ENCODE results near the gene PPP1R7. TPM values are rescaled to one million over a fixed set of nuclear protein-coding genes. Genes with fewer than 3 reads are reported as not detected.

PPP1R7 gene
- total and polyA plus RNA-seq, 9 of the 15 experiments (the other 6 are each of a cell fraction or from before 2014, with no cell fraction given) = 37.5 to 75.0 (median 50.5) TPM

DNA sequence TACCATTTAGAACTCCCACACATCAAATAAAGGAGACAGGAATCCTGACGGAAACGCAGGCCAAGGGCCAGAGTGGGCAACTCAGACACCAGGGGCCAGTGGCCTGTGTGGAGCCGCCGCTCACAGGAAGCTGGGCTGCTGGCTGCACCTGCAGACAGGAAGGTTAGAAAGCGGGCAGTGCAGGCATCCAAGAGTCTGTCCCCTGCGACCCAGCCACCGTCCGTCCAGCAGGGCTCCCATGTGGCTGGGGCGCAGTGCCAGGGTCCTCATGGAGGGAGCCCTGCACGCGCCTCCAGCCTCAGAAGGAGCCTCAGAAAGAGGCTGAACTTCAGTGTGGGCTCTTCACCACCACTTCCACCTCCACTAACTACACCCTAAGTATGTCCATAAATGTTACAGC, 35.7 kb downstream of the PPP1R7 start:
- in situ Hi-C loops (cut with MboI) = no loop called here
- POLR2A ChIA-PET = no interaction called here

More for the DNA sequence above, 35.7 kb downstream of the PPP1R7 start:
- no peak overlapping the region for H3K9ac ChIP-seq (ENCODE audit: insufficient read depth in 1 of 2, low read depth in 2 of 2, low read length in 2 of 2)
- CTCF ChIA-PET (ENCODE audit: low intra/inter-chr PET ratio) = no interaction called here
- DNase-seq (ENCODE audit: extremely low read depth in 1 of 4, low spot score in 3 of 4) = no peak
- no peak overlapping the region for H3K4me3 ChIP-seq
- H3K79me2 ChIP-seq (ENCODE audit: control insufficient read depth, insufficient read depth, low read length) = no peaks in the 10 kb centered on the region
- intact Hi-C loops (cut with micrococcal nuclease) = no loop called here
- no peaks in the 10 kb centered on the region for H3K9me1 ChIP-seq (ENCODE audit: control insufficient read depth, insufficient read depth, low read length)
- WGBS (ENCODE audit: insufficient coverage, low coverage, missing lambda C conversion rate) = 65% methylated on average over 8 of the region's 11 CpGs
- H3K9me3 ChIP-seq (replicated peaks; ENCODE audit: control insufficient read depth, insufficient read depth, low read depth, low read length) = no peaks in the 10 kb centered on the region
- H2AFZ ChIP-seq (ENCODE audit: low read depth, low read length) = no peak overlapping the region
- H3K4me1 ChIP-seq (replicated peaks in 1 of 2; ENCODE audit: control insufficient read depth in 2 of 2, insufficient read depth in 2 of 2, low read length in 2 of 2) = peaks cover 0 to 28% of the 10 kb centered on the region in 2 experiments; a peak in 2 of 5 replicates
- TF ChIP-seq CBX2 (IDR thresholded peaks at IDR 0.05; ENCODE audit: insufficient read depth, low read length, poor library complexity, severe bottlenecking) (no peak), CREBBP (IDR thresholded peaks at IDR 0.05; ENCODE audit: low read depth, low read length) (no peak), ZNF507 (tag; conservative IDR thresholded peaks at IDR 0.05) (no peak), TAF1 (IDR thresholded peaks at IDR 0.05; ENCODE audit: control insufficient read depth, extremely low read depth, insufficient read depth, low read length, severe bottlenecking) (no peak), ZSCAN32 (CRISPR knock-in tag; IDR thresholded peaks at IDR 0.05) (no peak), CREB3L1 (IDR thresholded peaks at IDR 0.05; ENCODE audit: borderline replicate concordance, low read depth) (no peak), MLX (CRISPR knock-in tag; conservative IDR thresholded peaks at IDR 0.05) (no peak), KLF10 (CRISPR knock-in tag; IDR thresholded peaks at IDR 0.05) (no peak), SMAD4 (CRISPR knock-in tag; conservative IDR thresholded peaks at IDR 0.05) (no peak)
- TF ChIP-seq, protein P1, sequence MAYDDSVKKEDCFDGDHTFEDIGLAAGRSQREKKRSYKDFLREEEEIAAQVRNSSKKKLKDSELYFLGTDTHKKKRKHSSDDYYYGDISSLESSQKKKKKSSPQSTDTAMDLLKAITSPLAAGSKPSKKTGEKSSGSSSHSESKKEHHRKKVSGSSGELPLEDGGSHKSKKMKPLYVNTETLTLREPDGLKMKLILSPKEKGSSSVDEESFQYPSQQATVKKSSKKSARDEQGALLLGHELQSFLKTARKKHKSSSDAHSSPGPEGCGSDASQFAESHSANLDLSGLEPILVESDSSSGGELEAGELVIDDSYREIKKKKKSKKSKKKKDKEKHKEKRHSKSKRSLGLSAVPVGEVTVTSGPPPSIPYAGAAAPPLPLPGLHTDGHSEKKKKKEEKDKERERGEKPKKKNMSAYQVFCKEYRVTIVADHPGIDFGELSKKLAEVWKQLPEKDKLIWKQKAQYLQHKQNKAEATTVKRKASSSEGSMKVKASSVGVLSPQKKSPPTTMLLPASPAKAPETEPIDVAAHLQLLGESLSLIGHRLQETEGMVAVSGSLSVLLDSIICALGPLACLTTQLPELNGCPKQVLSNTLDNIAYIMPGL (CRISPR knock-in tag; IDR thresholded peaks at IDR 0.05) = no peak
- no peak overlapping the region for H3K27ac ChIP-seq (ENCODE audit: extremely low read depth, low read depth, low read length)
- no peaks in the 10 kb centered on the region for H4K20me1 ChIP-seq (replicated peaks; ENCODE audit: control insufficient read depth, insufficient read depth, low read length)
- no TSS peak for BruUV-seq (replicated peaks)
- H3K27me3 ChIP-seq (ENCODE audit: control insufficient read depth in 2 of 2, insufficient read depth in 2 of 2, low read length in 2 of 2) = no peaks in the 10 kb centered on the region; a peak in 2 of 5 replicates
- no peak overlapping the region for H3K4me2 ChIP-seq (ENCODE audit: insufficient read depth, low read length)
- ATAC-seq = no peak
- FAIRE-seq = no peak
- 0 out of 3 replicates have a peak, but pooled peaks cover 3% of the 10 kb centered on the region for H3K36me3 ChIP-seq (ENCODE audit: control insufficient read depth, insufficient read depth, low read length)

All from K562 (cell line).